GM19023 (cell line): ENCODE measurements around the gene RHBDD1.

ENCODE experiments used
- ATAC-seq: cut with Tn5 transposase; IDR thresholded peaks from one replicate; pipeline ENCODE4 v1.9.1; 2021; ENCODE audit warnings: mild to moderate bottlenecking, moderate library complexity; ENCODE audit not compliant: unreplicated experiment

RHBDD1 gene

GRCh38 chr2:226883296-226883795, 47.5 kb downstream of the RHBDD1 start:
- ATAC-seq: no peak

DNA sequence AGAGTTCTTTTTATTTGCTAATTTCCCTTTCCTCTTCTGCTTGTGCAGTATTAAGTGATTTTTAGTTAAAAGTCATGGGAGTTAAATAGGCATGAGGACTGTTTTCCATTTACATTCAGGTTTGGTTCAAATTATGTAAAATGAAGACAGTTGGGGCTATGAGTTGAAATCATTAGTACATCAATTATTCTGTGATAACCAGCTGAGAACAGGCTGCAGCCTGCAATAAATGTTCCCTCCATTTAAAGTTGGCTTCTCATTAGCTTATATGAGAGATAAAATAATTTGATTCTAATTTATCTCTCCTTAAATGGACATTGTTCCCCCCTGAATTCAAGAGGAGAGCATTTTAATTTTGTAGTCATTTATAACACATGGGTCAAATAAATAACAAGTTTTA, 48.3 kb downstream of the RHBDD1 start:
- no peak for ATAC-seq

GRCh38 chr2:226885769-226886435, 50.0 kb downstream of the RHBDD1 start:
- ATAC-seq: no peak

- ATAC-seq: no peak
Observed at GRCh38 chr2:226887940-226888339, 52.1 kb downstream of the RHBDD1 start.

GRCh38 chr2:226888378-226888965, 52.6 kb downstream of the RHBDD1 start:
- ATAC-seq: no peak

GRCh38 chr2:226888971-226889370, 53.1 kb downstream of the RHBDD1 start:
- ATAC-seq: no peak

- no peak for ATAC-seq
Observed at GRCh38 chr2:226890286-226890685, 54.4 kb downstream of the RHBDD1 start.

GRCh38 chr2:226891780-226892590, 56.1 kb downstream of the RHBDD1 start:
- ATAC-seq: no peak

- no peak for ATAC-seq
Observed at GRCh38 chr2:226892729-226893128, 56.9 kb downstream of the RHBDD1 start.

- no peak for ATAC-seq
Observed at GRCh38 chr2:226893216-226893615, 57.4 kb downstream of the RHBDD1 start.

GRCh38 chr2:226894752-226895151, 58.9 kb downstream of the RHBDD1 start:
- ATAC-seq: no peak

DNA sequence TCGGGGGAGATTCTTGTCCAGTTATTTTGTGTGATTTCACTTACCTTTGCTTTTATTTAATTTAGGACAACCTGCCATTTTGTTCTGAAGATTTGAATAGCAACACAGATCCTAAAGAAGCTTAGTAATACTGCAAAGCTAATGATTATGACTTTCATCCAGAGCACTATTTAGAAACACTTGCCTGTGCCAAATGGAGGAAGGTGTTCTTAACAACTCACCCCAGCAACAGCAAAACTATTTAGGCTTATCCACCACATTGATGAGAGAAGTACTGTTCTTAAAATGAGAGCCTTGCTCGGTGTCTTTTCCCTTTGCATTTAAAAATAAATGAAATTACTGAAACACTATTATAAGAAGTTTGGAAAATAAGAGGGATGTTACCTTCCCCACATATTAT, 59.7 kb downstream of the RHBDD1 start:
- no peak for ATAC-seq

DNA sequence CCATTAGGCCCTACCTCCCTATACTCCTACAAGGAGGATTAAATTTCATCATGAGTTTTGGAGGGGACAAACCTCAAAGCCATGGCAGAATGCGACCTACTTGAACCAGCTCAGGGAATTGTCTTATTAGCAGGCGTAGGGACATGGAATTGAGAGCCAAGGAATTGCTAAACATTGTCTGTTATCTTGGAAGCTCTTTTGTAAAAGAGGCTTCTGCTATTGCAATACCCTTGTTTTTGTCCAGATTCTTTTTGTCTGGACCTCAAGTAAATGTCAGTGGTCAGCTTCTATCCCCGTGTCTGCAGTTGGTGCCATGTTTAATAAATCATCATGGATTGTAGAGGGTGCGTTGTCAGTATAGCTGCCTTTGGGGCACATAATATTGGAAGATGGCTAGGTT, 62.3 kb downstream of the RHBDD1 start:
- no peak for ATAC-seq

GRCh38 chr2:226898897-226899296, 63.0 kb downstream of the RHBDD1 start:
- no peak for ATAC-seq

- ATAC-seq: no peak
Observed at GRCh38 chr2:226902041-226902966, 66.5 kb downstream of the RHBDD1 start.

GRCh38 chr2:226903179-226903578, 67.3 kb downstream of the RHBDD1 start:
- no peak for ATAC-seq

DNA sequence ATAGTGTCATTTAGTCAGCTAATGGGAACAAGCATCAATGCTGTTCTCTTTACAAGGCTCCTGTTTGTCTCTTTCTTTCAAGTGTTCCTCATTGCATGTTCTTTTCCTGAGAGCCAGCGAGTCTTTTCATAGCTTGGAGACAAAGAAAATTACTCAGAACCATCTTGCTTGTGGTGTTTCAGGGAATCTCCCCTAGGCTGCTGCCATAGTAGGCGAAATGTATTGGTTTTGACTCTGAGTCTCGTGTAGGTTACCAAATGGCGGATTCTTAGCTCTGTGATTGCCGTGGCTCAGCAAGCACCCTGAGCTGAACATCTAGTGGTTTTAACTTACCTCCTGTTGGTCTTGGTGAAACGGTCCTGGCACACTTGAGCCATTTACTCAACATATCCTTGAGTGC, 68.7 kb downstream of the RHBDD1 start:
- ATAC-seq: peak; percentile 47

GRCh38 chr2:226905718-226906117, 69.9 kb downstream of the RHBDD1 start:
- peak; percentile 24 for ATAC-seq

DNA sequence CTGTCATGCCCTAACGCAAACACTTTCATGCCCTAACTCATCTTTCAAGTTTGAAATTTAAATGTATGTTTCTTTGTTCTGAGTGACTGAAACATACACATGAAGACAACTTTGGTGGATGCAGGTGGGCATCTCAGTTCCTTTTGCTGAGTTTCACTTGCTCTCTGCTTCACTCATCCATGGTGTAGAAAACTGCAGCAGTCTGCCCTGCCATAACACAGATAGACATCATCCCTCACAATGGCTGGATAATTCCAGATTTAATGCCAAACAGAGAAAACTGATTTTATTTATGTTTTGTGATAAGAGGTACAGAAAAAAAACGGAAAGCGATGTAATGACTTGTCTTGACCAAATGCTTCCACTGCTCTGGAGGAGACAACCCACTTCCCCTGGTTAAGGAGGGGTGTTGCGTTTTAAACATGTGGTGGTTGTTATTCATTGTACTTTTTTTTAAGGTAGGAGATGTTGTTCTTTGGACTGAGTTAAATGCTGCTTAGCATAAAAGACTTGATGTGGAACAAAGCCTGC, 70.4 kb downstream of the RHBDD1 start:
- peak; percentile 77 for ATAC-seq

DNA sequence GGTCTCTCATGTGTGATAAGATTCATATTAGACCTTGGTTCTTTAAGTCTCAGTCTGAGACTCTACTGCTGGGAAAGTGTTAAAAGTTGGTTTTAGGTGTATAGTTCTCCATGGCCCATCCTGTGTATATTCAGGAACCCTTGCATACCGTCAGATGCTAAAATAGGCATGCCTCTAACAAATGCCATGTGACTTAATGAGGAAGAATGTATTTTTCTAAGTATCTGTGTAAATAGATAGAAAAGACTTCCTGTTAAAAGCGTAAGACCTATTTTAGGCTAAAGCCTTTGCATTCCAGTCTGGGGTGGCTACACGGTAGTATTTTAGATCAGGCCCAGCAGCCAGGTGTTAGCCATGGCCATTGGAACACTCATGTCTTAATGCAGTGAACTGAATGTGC, 73.3 kb downstream of the RHBDD1 start:
- no peak for ATAC-seq

DNA sequence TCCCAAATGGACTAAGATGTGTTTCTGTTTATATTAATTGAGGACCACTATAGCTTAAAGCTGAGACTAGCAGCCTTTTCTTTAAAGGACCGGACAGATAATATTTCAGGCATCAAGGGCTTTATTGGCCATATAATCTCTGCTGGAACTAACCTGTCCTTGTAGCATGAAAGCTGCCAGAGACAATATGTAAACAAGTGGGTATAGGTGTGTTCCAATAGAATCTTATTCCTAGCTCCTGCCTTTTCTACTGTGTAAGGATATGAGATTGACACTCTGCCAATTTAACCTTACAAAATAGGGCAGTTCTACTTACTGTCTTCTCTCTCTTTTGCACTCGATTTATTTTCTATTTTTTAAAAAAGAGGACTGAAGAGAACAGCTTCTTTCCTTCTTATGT, 74.0 kb downstream of the RHBDD1 start:
- ATAC-seq: no peak
